Activated CD8-positive, alpha-beta memory T cell treated with anti-CD3 and anti-CD28 coated beads, Interleukin-2, amount 50 U/mL, for 4 hours (primary cell): Measurements from ENCODE around the gene ELF4.

Experiments
- DNase-seq: peaks from one replicate; pipeline ENCODE4 v3.0.0-alpha.2; 2020

ELF4 gene

GRCh38 chrX:130083107-130083490 lies 27.2 kb downstream of the ELF4 start:
- DNase-seq: no peak

GRCh38 chrX:130082244-130083106 lies 27.8 kb downstream of the ELF4 start:
- DNase-seq: peak; percentile 61

DNA sequence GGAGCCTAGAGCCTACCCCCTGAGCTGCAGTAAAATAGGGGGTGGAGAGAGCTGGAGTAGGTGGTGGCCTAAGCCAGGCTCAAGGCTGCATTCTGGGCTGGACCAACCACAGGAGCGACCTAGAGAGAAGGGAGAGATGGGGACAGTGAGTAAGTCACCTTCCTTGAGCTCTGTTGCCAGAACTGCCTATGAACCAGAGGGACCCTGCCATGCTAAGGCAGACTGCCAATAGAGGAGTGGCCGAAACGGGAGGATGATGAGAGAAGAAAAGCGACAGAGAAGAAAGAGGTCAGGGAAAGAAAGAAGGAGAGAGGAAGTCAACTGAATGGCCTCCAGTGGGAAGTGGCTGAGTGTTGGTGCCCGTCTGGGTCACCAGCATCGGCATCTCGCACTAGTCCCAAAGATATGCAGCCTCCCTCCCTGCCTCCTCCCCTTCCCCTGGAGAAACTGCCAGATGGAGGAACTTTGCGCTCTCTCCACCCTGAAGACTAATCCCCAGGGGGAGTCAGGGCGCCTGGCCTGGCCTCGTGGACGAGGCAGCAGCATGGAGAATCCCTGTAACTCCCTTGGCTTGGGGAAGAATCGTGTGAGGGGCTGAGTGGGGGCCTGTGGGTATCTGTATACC lies 28.8 kb downstream of the ELF4 start:
- DNase-seq: no peak

DNA sequence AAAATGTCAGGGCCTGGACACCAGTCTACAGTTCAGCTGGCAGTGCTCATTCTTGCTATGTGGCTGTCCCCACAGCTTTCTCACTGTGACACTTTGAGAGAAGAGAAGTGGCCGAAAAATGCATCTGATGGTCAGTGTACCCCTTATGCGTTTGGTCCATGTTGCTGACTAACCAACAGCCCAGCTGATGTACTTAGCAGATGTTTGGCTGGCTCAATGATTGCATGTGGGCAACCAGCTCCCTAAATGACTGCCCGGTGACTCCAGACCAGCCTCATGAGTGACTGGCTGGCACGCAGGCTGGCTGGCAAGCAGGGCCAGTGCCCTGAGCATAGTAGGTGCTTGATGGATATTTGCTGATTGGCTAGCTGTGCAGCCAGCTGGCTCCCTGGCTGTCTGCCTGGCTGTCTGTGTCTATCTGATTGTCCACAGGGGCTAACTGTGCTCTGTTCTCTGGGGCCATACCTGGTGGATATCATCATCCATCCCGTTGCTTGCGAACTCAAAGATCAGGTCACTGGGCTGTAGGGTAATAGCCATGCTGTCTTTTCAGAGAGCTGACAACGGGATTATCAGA lies 29.4 kb downstream of the ELF4 start:
- no peak for DNase-seq

- DNase-seq: peak; percentile 61
Measured at GRCh38 chrX:130079824-130080406, 30.4 kb downstream of the ELF4 start.

GRCh38 chrX:130075777-130076176 lies 34.5 kb downstream of the ELF4 start:
- DNase-seq: no peak

DNA sequence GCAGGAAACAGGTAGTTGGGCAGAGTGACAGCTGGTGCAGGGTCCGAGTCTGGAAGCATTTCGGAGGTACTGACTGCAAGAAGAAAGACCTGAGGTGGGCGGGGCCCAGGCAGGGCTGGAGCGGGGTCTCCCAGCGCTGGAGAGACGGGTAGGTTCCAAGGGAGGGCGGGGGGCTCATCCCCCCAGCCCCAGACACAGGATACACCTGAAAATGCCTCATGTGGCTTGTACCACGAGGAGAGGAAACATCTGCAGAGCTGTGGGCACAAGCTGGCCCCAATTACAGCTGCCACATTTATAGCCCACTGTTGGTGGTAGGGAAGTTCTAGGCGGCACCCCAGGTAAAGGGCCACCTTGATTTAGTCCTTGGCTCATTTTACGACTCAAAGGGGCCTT lies 38.0 kb downstream of the ELF4 start:
- no peak for DNase-seq

- no peak for DNase-seq
Measured at GRCh38 chrX:130071611-130072344, 38.5 kb downstream of the ELF4 start.

DNA sequence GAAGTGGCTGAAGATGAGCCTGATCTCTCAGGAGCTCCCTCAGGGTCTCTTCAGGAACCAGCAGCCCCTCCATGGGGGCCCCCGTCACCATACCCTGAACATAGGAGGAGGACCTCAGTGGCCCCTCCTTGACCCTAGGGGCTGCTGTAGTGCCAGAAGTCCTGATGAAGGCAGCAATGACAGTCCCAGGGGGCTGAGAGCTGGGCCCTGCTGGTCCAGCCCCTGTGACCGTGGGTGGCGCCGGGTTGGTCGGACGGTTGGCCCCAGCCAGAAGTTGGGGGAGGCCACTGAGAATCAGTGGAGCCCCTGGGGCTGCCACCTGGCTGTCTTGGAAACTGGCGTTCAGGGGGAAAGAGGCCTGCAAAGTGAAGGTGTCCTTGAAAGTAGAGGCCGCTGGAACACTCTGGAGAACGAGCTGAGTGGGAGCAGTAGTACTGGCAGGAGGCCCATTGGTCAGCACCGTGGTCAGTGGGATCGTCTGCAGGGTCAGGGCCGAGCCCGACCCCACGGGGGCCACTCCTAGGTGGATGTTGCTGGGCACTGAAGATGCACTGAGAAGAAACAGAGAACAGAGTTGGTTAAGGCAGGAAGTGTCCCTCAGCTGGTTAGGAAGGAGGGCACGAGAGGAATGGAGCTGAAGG lies 43.2 kb downstream of the ELF4 start:
- no peak for DNase-seq

DNA sequence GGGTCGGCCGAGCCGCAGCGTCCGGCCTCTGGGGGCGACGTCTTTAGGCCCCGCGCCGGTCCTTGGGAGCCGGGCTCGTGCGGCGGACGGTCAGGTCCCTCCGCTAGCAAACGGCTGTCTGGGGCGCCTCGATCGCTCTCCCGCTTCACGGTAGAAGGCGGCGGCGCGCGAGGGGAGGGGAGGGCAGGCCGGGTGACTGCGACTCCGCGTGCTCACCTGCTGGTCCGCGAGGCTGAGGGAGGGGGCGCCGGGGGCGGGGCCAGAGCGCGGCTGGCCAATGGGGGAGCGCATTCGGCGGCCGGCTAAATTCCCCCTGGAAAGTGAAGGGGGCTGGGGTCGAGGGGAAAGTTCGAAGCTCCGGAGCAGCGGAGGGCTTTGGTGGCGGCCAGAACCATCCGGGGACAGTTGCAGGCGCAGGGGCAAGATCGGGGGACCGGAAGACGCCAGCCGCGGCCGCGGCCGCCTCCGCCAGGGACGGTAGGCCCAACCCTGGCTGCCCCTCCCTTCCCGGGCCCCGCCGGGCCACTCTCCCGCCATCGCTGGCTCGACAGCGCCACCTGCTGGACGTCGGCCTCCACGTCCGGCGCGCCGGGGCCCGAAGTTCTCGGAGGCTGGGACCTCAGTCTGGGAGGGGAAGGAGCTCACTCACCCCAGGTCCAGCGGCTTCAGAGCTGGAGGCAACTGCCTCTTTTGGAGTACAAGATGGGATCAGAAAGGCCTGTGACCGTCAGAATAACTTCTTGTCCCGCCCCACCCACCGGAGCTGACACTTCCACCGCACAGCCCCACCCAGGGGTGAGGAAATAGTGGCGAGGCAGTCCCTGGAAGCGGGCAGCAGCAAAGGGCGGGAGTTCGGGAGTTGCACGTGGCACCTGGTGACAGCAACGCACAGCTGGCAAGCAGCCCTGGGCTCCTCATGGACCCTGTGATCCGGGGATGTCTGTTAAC lies 49.9 kb downstream of the ELF4 start:
- peak; percentile 83 for DNase-seq

GRCh38 chrX:130058652-130059051 lies 51.6 kb downstream of the ELF4 start:
- no peak for DNase-seq

DNA sequence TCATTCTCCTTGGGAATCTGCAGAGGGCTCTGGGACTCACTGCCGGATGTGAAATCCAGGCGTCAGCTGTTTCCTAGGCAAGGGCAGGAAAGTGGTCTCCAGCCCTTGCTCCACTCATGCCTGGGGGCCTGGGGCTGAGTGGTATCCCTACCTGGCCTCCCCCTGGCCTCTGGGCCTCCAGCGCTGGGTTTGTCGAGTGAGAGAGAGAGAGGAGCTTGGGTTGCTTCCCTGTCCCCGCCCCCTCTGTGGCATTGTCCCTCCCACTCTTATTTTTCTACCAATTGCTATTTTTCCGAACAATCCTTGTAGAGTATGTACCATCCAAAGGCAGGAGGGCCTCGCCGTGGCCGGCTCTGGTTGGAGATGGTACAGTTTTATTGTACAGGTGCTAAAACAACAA lies 53.1 kb downstream of the ELF4 start:
- DNase-seq: no peak

- no peak for DNase-seq
Measured at GRCh38 chrX:130055899-130056298, 54.4 kb downstream of the ELF4 start.

DNA sequence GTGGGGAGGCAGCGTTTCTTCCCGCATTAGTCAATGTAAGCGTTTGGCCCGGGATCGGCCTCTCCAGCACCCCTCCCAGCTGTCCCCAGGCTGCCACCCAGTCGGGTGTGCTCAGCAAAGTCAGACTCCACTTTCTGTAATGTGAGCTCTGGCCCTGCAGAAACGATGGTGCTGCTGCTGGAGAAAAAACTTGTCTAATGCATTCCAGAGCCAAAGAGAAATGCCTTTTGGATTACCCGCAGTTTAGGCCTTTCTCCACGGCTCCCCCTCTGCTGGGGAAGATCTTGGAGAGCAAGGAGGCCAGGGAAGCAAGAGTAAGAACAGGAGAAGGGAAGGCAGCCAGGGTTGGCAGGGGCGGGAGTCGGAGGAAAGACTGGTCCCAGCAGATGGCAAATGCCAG lies 55.2 kb downstream of the ELF4 start:
- DNase-seq: no peak

- DNase-seq: no peak
Measured at GRCh38 chrX:130053236-130053635, 57.1 kb downstream of the ELF4 start.

DNA sequence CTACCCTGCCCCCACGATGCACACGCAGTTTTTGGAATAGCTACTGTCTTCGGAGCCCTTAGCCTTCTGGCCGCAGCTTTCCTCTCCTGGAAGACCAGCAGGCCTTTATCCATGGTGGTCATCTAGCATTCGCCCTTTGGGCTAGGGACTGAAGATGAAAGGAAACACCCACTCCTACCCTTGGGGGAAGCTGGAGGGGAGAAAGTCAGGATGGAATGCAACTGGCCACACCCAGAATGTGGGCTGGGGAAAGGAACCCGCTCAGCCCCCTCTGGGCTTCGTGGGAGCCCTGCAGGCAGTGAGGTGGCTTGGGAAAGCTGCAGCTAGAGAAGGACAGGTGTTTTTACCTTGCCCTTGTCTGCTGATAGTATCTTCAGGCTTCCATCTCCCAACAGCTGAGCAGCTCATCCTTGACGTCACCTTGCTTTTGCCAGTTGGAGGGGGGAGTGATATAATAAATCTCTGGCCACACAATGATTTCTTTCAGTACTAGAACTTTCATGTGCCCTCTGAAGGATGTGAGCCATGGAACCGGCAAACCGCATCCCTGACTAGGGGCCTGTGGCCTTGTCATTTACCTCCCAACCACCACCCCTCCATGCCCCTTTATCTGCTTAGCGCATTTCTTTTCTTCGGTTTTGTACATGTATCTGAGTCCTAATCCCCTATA lies 59.0 kb downstream of the ELF4 start:
- no peak for DNase-seq

- DNase-seq: no peak
Measured at GRCh38 chrX:130049821-130050220, 60.5 kb downstream of the ELF4 start.

- no peak for DNase-seq
Measured at GRCh38 chrX:130048686-130049222, 61.5 kb downstream of the ELF4 start.

GRCh38 chrX:130047416-130047815 lies 62.9 kb downstream of the ELF4 start:
- no peak for DNase-seq

- no peak for DNase-seq
Measured at GRCh38 chrX:130039847-130040246, 70.5 kb downstream of the ELF4 start.

GRCh38 chrX:130034178-130034577 lies 76.1 kb downstream of the ELF4 start:
- no peak for DNase-seq
